ENCODE results near the gene CAPZA2. TPM values are rescaled to one million over a fixed set of nuclear protein-coding genes. Genes with fewer than 3 reads are reported as not detected.
A peak's percentile ranks its signal among the peaks of the same experiment; 100 is the strongest.
"Not testable (repeated sequence)": the region's sequence is repeated elsewhere in the genome, so short reads cannot be mapped to it uniquely, and the experiment has no call there.

The CAPZA2 gene
- total and polyA plus RNA-seq, 9 of the 15 experiments (the other 6 are each of a cell fraction or from before 2014, with no cell fraction given): 67.0 to 524 (median 176) TPM

DNA sequence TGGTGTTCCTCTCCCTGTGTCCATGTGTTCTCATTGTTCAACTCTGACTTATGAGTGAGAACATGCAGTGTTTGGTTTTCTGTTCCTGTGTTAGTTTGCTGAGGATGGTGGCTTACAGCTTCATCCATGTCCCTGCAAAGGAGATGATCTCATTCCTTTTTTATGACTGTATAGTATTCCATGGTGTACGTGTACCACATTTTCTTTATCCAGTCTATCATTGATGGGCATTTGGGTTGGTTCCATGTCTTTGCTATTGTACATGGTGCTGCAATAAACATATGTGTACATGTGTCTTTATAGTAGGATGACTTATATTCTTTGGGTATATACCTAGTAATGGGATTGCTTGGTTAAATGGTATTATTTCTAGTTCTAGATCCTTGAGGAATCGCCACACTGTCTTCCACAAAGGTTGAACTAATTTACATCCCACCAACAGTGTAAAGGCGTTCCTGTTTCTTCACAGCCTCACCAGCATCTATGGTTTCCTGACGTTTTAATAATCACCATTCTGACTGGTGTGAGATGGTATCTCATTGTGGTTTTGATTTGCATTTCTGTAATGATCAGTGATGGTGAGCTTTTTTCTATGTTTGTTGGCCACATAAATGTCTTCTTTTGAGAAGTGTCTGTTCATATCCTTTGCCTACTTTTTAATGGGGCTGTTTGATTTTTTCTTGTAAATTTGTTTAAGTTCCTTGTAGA lies 99.7 kb downstream of the CAPZA2 start:
- H3K9me3 ChIP-seq (replicated peaks; ENCODE audit: control insufficient read depth, insufficient read depth, low read depth, low read length); H3K4me2 ChIP-seq (ENCODE audit: insufficient read depth, low read length); H3K9me1 ChIP-seq (ENCODE audit: control insufficient read depth, insufficient read depth, low read length); H4K20me1 ChIP-seq (replicated peaks; ENCODE audit: control insufficient read depth, insufficient read depth, low read length); POLR2A ChIA-PET; H2AFZ ChIP-seq (ENCODE audit: low read depth, low read length); ATAC-seq; H3K9ac ChIP-seq (ENCODE audit: insufficient read depth in 1 of 2, low read depth in 2 of 2, low read length in 2 of 2); H3K27ac ChIP-seq (ENCODE audit: extremely low read depth, low read depth, low read length); FAIRE-seq; H3K4me3 ChIP-seq; BruUV-seq (replicated peaks); H3K36me3 ChIP-seq (ENCODE audit: control insufficient read depth, insufficient read depth, low read length); intact Hi-C loops (cut with micrococcal nuclease); H3K4me1 ChIP-seq (replicated peaks in 1 of 2; ENCODE audit: control insufficient read depth in 2 of 2, insufficient read depth in 2 of 2, low read length in 2 of 2); DNase-seq (ENCODE audit: extremely low read depth in 1 of 4, low spot score in 3 of 4); H3K27me3 ChIP-seq (ENCODE audit: control insufficient read depth in 2 of 2, insufficient read depth in 2 of 2, low read length in 2 of 2); CTCF ChIA-PET (ENCODE audit: low intra/inter-chr PET ratio): not testable (repeated sequence)
- H3K79me2 ChIP-seq (ENCODE audit: control insufficient read depth, insufficient read depth, low read length): peaks cover 44% of the 10 kb centered on the region; the same call in 2 of the 3 replicates
- 84% methylated on average over 4 of the region's 4 CpGs for WGBS (ENCODE audit: insufficient coverage, low coverage, missing lambda C conversion rate)
- in situ Hi-C loops (cut with MboI): loop anchor here (25.0 kb wide), 1 partner anchor 1225 kb away; the partner anchor contains the start of gene LSM8
- TF ChIP-seq BCOR (IDR thresholded peaks at IDR 0.05): 0 out of 2 replicates have a peak, but pooled peaks have one; percentile 60
- TF ChIP-seq ZNF146 (CRISPR knock-in tag; IDR thresholded peaks at IDR 0.05; ENCODE audit: unreplicated experiment): peak; percentile 92
- TF ChIP-seq KDM1A (IDR thresholded peaks at IDR 0.05): peak; percentile 29 to 63; a peak in 2 of 4 replicates

DNA sequence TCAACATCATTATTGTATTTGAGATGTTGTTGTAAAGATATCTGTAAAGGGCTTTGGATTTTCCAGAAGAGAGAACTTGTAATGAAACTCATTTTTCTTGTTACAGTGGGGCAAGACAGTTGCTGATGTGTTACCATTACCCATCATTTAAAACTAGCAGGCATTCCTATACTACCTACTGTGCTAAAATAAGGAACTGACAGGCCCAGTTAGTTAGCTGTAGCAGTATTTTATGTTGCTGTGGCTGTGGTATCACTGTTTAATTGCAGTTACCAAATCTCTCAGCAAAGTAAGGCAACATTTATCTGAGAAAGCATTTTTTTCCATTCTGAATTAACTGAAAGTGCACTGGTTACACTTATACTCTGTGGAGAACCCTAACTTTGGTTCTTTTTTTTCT lies 100.8 kb downstream of the CAPZA2 start:
- Histone ChIP-seq H3K4me3 (no peak overlapping the region), H3K4me1 (replicated peaks in 1 of 2; ENCODE audit: control insufficient read depth in 2 of 2, insufficient read depth in 2 of 2, low read length in 2 of 2) (peaks cover under 1 to 9% of the 10 kb centered on the region in 2 experiments; a peak in 2 of 5 replicates), H3K27me3 (ENCODE audit: control insufficient read depth in 2 of 2, insufficient read depth in 2 of 2, low read length in 2 of 2) (no peaks in the 10 kb centered on the region), H3K36me3 (ENCODE audit: control insufficient read depth, insufficient read depth, low read length) (no peaks in the 10 kb centered on the region), H3K9me1 (ENCODE audit: control insufficient read depth, insufficient read depth, low read length) (no peaks in the 10 kb centered on the region), H2AFZ (ENCODE audit: low read depth, low read length) (no peak overlapping the region), H3K79me2 (ENCODE audit: control insufficient read depth, insufficient read depth, low read length) (peaks cover 43% of the 10 kb centered on the region; the same call in 2 of the 3 replicates), H3K9ac (ENCODE audit: insufficient read depth in 1 of 2, low read depth in 2 of 2, low read length in 2 of 2) (no peak overlapping the region), H3K27ac (ENCODE audit: extremely low read depth, low read depth, low read length) (no peak overlapping the region), H3K4me2 (ENCODE audit: insufficient read depth, low read length) (no peak overlapping the region), H4K20me1 (replicated peaks; ENCODE audit: control insufficient read depth, insufficient read depth, low read length) (no peaks in the 10 kb centered on the region), H3K9me3 (replicated peaks; ENCODE audit: control insufficient read depth, insufficient read depth, low read depth, low read length) (no peaks in the 10 kb centered on the region)
- DNase-seq (ENCODE audit: extremely low read depth in 1 of 4, low spot score in 3 of 4) (no peak), FAIRE-seq (no peak), ATAC-seq (no peak)
- CTCF ChIA-PET (ENCODE audit: low intra/inter-chr PET ratio): no interaction called here
- POLR2A ChIA-PET: no interaction called here
- intact Hi-C loops (cut with micrococcal nuclease): no loop called here
- TF ChIP-seq SRSF1 (IDR thresholded peaks at IDR 0.05; ENCODE audit: low read depth, low read length) (no peak), HMBOX1 (IDR thresholded peaks at IDR 0.05) (0 out of 2 replicates have a peak, but pooled peaks have one; percentile 24)
- in situ Hi-C loops (cut with MboI): loop anchor here (25.0 kb wide), 1 partner anchor 1224 kb away; the partner anchor contains the start of gene LSM8
- BruUV-seq (replicated peaks): no TSS peak

All from K562 (cell line).